GM18511 (cell line): Measurements from ENCODE around the gene ANGPT4.

Source experiments
- ATAC-seq: cut with Tn5 transposase; IDR thresholded peaks from one replicate; pipeline ENCODE4 v1.9.1; 2021; ENCODE audit warnings: mild to moderate bottlenecking, moderate library complexity; ENCODE audit not compliant: unreplicated experiment

Gene ANGPT4, protein sequence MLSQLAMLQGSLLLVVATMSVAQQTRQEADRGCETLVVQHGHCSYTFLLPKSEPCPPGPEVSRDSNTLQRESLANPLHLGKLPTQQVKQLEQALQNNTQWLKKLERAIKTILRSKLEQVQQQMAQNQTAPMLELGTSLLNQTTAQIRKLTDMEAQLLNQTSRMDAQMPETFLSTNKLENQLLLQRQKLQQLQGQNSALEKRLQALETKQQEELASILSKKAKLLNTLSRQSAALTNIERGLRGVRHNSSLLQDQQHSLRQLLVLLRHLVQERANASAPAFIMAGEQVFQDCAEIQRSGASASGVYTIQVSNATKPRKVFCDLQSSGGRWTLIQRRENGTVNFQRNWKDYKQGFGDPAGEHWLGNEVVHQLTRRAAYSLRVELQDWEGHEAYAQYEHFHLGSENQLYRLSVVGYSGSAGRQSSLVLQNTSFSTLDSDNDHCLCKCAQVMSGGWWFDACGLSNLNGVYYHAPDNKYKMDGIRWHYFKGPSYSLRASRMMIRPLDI

DNA sequence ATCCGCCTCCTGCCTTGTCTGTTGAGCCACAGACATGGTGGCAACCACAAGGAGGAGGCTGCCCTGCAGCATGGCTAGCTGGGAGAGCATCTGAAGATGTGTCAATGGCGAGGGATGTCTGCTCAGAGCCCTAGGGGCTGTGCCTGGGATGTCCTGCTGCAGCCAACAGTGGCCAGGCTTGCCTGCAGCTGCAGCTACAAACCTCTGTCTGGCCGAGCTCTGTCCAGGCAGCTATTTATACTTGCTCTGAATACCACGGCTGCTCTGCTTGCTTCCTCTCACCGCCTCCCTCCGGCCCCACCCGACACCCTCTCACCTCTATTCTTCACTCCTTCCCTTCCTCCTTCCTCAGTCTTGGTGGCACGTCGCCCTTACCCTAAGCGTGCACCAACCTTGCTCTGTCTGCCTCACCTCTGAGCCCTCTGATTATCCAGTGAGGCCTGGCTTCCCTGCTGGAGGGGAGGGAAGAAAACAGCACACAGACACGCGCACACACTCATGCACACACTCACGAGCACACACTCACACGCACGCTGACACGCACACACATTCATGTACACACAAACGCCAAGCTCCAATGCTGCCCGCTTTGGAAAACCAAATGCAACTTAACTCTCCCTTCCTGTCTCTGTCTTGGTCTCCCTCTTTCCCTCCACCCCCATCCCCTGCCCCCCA, at the start of gene ANGPT4:
TSS of gene ANGPT4 (minus strand) at position 210 of the 675 bp plus-strand sequence. CDS start at position 90, 120 bp downstream.
- ATAC-seq = no peak

DNA sequence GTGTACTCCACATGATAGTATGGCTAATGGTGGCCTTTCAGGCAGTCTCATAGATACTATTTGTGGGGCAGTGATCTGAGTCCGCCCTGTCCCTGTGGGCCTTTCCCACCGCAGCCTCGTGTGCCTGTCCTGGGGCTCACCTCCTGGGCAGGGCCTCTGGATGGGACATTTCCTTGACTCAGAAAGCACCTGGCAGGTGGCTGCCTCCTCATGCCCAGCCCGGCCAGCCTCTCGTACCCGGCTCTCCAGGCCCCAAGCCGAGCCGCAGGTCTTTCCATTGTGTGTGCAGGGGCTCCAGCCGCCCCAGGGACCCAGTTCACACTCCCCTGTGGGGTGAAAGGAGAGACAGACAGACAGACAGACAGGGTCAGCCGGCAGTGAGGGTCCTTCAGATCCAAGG, 47.7 kb upstream of the ANGPT4 start:
- ATAC-seq = no peak

DNA sequence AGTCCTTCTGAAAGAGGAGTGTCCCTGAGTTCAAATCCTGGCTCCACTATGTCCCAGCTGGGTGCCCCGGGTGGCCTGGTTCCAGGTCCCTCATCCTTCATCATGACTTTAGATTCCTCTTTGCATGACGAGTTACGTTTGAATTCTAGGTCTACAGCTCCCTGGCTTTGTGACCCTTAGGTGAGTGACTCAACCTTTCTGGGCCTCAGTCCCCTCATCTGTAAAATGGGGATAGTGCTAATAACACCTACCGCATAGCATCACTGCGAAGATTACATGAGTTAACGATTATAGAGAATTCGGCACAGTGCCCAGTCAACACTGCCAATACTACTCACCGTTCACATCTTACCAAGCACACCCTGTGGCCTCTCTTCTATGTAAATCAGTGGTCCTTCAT, 46.5 kb upstream of the ANGPT4 start:
- ATAC-seq = no peak

DNA sequence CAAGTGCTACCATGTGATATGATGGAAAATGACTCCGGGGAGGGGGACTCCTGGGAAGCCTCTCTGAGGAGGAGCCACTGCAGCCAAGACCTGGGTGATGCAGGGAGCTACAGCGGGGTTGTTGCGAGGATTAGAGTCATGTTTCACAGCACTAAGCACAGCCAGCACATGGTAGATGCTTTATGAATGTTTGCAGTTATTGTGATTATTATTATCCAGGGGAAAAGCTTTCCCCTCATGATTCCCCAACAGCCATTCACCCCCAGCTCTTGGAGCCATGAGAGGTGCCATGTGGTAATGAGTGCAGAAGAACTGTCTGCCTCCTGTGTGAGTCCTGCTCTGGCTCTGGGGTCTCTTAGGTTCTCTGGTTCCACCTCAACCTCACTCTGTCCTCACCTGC, 46.1 kb upstream of the ANGPT4 start:
- no peak for ATAC-seq

DNA sequence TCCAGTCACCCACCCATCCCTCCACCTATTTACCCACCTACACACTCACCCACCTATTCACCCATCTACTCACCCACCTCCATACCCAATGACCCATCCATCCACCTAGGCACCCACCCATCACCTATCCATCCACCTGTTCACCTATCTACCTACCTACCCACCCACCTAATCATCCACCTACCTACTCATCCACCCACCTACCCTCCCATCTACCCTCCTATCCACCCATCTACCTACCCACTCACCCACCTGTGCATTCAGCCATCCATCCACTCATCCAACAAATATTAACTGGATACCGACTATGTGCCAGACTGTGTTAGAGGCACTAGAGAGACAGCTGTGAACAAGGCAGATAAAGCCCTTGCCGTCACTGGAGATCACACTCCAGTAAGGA, 45.6 kb upstream of the ANGPT4 start:
- ATAC-seq = no peak

DNA sequence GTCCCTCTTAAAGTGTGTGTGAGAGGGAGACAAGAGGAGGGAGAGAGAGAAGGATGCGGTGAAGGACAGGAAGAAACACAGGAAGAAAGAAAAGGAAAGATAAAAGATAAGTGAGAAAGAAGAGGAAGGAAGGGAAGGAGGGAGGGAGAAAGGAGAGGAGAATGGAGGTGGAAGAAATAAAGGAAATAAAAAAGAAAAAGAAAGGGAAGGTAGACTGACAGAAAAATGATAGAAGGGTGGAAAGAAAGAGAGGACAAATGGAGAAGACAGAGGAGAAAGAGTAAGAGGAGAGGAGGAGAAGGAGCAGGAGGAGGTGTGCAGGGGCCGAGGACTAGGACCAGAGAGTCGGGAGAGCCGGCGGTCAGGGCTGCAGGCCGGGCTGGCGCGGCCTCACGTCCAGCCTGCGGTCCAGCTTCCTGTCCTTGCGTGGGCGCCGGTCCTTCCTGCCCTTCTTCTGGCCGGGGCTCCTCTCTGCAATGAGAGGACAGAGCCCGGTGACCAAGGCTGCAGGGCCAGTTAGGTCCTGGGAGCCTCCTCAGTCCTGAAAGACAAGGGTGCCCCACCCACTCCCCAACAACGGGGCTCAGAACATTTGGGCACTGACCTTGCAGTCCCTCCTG, 44.0 kb upstream of the ANGPT4 start:
- no peak for ATAC-seq

DNA sequence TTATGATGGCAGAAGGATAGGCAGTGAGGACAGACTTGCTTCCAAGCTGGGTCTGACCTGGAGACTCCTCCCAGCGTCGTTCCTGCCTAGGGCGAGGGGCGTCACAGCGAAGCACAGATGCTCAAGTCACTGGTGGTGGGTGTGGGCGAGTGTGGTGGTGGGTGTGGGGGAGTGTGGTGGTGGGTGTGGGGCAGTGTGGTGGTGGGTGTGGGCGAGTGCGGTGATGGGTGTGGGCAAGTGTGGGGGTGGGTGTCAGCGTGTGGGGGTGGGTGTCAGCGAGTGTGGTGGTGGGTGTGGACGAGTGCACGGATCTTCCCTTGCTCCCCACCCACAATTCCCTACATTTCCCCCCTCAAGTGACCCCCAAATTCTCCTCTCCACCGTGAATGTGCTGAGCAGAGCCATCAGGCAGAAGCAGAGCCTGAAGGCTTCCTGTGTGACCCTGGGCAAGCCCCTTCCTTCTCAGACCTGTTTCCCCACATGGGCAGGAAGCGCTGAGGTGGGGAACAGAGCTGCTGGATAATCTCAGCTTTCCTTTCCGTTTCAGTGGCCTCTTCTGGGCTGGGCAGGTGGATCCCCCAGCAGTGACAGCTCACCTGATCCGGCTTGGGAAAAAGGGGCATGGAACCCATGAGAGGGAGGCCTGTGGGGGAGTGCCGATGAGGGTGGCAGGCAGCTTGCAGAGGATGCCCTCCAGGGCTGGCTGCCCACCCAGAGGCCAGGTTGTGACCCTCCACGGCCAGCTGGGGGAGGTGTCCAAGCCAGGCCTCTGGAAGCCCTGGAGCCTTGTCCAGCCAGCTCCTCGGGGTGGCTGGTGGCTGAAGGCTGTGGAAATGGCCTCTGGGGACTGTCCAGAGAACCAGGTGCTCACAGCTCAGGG, 43.0 kb upstream of the ANGPT4 start:
- no peak for ATAC-seq

DNA sequence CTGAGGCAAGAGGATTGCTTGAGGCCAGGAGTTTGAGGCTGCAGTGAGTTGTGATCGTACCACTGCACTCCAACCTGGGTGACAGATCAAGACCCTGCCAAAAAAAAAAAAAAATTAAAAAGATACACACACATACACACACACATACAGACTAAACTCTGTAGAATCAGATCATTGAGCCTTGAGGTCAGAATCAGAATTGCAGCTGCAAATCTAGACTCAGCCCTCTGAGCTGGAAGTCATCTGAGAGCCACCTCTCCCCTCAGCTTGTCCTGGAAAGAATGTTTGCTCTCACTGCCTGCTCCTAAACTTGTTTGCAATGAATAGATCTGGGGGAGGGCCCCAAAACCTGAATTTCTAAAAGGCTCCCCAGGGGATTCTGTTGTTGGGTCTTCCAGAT, 41.4 kb upstream of the ANGPT4 start:
- no peak for ATAC-seq

DNA sequence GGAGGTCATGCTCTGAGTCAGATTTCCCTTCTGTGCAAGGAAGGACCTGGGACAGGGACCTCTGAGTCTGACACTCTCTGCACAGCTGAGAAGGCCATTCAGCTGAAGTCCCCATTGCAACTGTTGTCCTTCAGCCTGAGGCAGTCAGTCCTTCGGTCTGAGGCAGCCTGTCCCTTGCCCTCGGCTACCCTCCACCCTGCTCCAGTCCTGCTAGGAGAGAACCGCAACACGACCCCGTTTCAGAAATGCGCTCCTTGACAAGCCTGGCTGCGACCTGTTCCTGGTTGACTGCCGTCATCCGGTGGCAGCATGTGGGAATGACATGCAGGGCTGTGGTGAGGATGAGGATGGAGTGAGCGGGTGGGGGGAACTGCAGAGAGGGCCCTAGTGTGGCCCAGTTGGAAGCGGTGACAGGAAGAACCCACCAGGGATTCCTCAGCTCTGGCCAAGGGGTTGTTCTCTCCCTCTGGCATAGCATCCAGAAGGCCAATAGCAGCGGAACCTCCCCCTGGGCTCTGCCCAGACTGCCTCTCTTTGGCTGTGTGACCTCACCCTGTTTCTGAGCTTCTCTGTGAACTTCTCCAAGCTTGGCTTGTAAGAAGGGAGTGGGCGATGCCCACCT, 40.3 kb upstream of the ANGPT4 start:
- peak; percentile 71 for ATAC-seq

DNA sequence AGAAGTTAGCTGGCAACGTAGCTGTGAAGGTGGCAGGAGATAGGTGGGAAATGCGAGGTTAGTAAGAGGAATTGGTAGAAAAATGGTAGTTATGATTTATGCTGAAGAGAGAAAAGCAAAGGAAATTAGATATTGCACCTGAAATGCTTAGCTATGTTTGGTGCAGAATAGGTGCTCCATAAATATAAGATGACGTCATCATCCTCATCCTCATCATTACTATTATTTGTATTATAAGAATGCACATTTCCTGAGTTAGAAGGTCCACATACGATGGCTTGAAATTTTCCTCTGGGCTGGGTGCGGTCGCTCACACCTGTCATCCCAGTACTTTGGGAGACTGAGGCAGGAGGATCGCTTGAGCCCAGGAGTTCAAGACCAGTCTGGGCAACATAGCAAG, 39.5 kb upstream of the ANGPT4 start:
- ATAC-seq = no peak

DNA sequence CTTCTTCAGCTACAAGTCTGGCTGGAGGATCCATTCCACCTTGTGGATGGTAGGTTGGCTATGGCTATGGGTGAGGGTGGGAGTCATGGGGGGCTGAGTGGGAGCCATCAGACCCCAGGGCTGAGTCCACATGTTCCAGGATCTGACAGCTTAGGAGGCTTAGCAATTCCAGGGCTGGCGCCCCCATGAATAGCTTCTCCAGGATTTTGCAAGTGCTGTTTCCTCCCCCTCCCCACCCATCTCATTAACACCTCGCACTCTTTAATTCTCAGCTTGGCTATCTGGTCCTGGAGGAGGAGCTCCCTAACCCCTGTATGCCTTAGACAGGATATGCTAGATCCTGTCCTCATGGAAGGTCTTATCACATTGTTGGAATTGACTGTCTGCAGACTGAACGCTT, 39.0 kb upstream of the ANGPT4 start:
- no peak for ATAC-seq

DNA sequence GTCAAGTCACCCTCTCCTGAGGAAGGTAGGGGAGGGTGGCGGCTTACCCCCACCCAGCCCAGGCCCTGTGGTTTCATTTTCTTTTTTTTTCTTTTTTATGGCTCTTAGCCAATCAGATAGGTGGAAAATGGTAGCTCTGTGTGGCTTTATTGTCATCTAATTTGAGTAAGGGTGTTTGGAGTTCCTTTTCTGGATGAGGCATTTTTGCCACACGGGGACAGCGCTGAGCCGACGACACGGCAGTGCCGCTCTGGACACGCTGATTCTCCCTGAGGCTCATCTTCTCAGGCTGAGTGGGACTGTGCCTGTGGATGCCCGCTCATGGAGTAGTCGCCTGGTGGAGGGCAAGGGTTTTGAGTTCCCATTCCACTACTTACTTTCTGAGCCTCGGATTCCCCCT, 37.6 kb upstream of the ANGPT4 start:
- no peak for ATAC-seq

DNA sequence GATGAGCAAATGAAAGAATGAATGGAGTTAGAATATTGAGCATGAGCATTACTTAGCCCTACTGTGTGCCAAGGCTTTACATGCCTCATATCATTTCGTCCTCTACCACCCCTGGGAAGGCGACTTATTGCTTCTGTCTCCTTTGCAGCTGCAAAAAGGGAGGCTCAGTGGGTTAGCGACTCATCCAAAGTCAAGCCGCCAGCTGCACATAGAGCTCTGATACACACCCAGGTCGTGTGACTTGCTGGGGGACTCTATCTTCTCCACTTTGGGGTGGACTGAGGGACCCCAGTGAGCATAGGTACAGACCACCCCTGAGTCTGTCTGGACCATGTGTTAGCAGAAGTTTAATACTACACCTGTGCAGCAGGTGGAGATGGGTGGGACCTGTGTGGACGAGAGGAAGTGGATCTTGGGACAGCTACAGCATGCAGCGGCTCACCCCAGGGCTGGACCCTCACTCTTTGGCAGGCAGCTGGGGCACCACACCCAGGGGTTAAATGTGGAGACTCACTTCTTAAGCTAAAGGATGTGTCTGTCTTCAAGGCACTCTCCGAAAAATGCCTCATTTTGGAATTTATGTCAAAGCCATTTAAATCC, 36.2 kb upstream of the ANGPT4 start:
- ATAC-seq = no peak

DNA sequence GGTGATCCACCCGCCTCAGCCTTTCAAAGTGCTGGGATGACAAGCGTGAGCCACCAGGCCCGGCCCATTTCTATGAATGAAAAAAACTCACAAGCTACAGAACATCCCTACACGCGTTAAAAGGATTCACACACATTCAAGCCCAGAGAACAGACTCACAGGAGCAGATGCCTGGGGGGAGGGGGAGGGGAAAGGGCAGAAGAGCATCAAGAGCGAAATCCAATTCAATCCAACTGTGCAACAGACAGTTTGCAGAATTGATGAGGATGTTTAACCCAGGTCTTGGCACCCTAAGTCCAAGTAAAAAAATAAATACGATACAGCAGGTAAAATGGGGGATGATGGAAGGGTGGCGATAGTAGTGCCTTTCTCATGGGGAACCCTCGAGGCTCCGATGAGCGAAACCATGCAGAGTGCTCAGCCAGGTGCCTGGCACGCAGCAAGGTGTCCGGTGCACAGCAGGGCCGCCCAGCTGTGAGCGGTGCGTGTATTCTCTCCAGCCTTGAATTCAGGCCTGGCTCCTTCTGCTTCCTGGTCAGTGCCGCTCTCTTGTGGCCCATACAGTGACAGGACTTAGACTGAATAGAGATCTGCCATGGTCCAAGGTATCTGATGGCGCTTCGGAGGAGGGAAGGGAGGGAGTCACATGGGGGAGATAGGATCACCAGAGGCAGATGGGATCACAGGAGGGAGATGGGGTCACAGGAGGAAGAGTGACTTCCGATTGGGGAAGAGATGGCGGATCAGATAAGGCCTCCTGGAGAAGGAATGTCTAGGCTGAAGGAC, 35.4 kb upstream of the ANGPT4 start:
- ATAC-seq = no peak

DNA sequence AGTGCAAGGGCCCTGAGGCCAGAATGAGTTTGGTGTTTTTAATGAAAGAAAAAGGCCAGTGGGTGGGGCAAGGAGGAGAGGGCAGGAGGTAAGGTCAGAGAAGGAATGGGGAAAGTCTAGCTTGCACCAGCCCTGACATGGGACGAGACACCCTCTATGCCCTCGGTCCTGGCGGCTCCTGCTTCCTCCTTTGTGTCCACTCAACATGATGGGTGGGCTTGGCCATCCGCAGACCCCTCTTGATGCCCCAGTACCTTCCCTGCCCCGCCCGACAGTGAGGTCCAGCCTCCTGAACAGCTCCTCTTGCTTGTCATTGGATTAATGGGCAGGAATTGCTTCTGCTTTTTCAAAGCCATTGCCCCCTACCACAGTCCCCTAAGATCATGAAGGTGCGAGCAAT, 33.6 kb upstream of the ANGPT4 start:
- ATAC-seq = no peak

DNA sequence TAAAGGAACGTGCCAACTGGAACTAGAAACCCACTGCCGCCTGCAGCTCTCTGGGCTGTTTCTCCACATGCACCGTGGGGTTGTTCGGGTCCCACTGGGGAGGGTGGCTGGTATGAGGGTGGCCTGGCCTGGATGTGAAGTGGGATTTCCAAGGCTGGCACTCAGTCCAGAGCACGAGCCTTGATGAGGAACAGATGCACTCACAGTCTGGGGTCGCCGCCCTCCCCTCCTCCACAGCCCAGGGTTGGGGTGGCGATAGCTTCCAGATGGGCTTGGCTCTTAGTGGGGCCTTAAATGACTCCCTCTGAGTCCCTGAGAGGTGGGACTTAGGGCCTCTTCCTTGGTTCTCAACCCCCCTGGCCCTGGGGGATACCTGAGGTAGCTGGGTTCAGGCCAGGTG, 30.7 kb upstream of the ANGPT4 start:
- no peak for ATAC-seq

DNA sequence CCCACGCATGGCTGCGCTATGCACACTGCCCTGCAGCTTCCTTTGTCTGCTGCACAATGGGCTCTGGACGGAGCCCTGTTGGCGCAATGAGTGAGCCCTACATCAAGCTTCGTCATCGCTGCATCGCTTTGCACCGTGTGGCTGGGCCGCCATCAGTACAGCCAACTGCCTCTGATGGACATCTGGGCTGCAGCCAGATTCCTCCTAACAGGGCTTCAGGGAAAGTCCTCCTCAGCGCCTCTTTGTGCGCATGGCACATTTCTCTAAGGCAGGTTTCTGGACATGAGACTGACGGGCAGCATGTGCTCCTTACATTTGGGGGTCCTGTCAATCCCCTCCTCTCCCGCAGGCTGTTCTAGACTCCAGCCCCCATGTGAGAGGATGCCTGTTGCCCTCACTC, 29.7 kb upstream of the ANGPT4 start:
- ATAC-seq = no peak

DNA sequence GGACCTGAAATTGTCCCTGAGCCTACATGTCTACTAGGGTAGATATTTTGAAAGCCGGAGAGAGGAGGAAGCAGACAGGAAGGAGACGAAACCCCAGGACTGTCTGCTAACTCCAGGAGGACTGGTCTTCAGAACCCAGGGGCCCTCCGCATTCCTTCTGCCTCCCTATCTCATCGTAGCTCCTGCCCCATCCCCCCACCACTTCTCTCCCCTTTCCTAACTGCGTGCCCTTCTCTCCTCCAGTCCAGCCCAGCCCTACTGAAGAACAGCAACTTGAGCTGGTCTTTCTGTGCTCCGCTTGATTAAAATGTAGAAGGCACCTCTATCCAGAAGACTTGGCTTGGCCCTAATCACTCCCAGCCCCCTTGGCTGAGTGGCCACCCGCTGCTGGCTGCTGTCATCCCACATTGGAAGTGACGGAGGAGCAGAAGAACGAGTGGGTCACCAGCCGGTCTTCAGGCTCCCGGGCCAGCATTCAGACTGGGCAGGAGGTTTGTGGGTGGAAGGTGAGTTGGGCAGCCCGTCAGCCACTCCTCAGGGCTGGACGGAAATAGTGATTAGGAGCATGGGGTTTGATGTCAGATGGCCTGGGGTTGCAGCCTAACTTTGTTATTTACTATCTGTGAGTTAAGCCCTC, 28.8 kb upstream of the ANGPT4 start:
- ATAC-seq = no peak

DNA sequence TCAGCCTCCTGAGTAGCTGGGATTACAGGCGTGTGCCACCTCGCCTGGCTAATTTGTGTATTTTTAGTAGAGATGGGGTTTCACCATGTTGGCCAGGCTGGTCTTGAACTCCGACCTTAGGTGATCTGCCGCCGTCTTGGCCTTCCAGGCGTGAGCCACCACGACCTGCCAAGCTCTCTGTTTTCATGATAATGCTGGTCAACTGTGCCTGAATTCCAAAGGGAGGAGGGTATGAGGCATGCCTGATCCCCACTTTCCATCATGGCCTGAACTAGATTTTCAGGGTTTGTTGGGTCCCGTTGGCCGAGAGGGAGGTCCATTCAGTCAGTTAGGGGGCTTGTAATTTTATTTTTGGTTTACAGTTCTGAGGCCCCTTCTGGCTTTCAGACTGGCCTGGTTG, 28.0 kb upstream of the ANGPT4 start:
- no peak for ATAC-seq
